HG02943 (cell line): ENCODE results near the gene TXNRD1.
"Not testable (repeated sequence)": the region's sequence is repeated elsewhere in the genome, so short reads cannot be mapped to it uniquely, and the experiment has no call there.

Source experiments
- ATAC-seq: cut with Tn5 transposase; IDR thresholded peaks from one replicate; pipeline ENCODE4 v1.9.1; 2021; ENCODE audit warnings: mild to moderate bottlenecking, low read depth, moderate library complexity; ENCODE audit not compliant: unreplicated experiment

TXNRD1 gene

DNA sequence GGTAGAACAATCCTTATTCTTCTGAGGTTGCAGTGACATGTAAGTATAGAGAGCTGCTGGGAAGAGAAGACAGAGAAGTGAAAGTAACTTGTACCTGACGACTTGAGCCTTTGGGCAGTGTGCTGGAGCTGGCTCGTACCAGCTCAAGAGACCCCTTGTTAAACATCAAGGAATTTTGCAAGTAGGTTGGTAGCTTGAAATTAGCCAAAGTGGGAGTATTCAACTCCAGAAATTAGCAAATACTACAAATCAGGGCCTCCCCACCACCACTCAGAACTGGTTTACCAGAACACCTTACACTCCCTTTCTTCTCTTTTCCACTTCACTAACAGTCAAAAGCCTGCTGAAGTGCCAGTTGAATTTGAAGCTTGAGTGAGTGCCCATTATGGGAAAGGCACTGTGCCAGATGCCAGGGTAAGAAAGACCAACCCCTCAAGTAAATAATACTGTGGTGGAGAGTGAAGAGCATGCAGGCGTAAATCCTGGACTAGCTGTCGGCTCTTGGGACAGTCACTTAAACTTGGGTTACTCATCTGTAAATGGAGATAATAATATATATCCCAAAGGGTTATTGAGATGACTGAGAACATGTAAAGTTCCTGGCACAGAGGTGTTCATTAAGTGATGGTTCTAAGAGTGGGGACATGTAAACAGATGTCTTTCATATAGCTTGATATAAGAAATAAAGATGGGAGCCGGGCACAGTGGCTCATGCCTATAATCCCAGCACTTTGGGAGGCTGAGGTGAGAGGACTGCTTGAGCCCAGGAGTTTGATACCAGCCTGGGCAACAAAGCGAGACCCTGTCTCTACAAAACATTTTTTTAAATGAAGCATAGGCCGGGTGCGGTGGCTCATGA, 60.9 kb downstream of the TXNRD1 start:
- ATAC-seq = no peak

DNA sequence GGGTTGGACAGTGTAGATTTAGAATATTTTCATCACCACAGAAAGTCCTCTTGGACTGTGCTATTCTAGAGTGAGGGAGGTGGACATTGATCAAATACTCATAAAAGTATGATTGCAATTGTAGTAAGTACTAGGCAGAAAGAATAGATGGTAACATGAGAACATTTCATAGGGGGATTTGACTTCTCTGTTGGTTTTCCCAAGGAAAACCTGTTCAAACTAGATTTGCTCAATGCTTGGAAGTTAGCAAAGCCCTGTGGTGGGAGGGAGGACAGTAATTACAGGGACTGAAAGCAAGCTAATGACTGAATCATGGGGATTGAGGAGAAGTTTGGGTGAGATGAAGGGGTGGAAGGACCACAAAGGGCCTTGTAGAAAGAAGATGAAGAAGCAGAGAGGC, 63.6 kb downstream of the TXNRD1 start:
- no peak for ATAC-seq

DNA sequence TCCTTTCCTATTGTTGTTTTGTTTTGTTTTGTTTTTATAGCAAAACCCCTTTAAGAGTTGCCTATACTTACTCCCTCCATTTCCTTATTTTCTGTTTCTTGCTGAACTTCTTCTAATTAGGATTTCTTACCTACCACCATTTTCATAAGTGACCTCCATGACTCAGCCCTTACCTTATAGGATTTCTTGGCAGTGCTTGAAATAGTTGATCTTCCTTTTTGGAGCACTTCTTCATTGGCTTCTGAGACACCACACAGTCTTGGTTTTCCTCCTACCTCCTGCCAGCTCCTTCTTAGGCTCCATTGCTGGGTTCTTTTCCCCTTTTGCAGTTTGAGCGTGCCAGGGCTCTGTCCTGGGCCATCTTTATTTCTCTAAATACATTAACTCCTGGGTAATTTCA, 64.5 kb downstream of the TXNRD1 start:
- ATAC-seq = no peak

DNA sequence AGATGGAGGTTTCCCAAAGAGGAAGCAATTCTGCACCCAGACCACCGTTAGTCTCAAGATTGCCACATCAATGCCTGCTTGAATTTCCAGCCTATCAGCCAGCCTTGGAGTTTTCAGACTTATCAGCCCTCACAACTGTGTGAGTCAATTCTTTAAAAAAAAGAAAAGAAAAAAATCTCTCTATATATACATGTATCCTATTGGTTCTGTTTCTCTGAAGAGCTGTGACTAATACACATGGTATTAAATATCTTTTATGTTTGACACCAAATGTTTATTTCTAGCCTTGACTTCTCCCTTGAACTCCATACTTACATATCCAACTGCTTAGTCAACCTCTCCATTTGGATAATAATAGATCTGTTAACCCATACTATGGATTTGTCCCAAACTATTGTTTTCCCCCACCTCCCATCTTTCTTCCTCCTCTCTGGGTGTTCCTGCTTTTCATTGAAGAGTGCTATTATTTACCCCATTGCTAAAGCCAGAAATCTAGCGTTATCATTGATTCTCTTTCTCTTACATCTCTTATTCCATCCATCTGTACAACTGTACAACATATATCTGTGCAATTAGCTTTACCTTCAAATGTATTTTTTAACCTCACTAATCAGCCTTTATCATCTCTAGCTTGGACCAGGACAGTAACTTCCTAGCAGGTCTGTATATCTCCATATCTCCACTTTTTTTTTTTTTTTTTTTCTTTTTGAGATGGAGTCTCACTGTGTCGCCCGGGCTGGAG, 65.3 kb downstream of the TXNRD1 start:
- no peak for ATAC-seq

DNA sequence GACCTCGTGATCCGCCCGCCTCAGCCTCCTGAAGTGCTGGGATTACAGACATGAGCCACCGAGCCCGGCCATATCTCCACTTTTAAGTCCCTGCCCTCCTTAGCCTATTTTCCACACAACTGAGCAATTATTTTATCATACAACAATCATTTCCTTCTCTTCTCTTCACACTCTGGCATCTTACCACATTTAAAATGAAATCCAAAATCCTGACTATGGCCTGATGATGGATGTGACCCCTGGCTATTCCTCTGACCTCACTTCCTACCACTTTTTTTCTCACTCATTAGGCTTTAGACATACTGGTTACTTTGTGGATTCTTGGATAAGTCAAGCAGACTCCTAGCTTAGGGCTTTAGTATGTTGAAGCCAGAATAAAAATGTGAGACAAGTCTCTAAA, 66.1 kb downstream of the TXNRD1 start:
- ATAC-seq = no peak

DNA sequence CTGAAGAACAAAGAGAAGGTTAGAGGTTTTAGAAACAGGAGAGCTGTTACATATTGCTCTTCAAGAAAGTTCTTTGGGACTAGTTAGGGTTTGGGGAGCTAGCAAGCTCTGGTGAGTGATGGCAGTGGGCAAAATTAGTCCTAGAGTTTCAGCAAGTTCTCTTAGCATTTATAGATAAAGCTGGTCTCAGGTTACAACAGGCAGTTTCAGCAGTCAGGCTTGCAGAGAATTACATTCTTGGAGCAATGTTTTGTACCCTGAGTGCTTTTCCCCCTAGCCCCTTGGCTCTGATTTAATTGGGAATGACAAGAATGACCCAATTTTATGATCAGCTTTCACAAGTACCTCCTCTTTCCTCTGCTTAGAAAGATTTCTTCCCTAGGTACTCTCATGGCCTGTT, 66.5 kb downstream of the TXNRD1 start:
- no peak for ATAC-seq

DNA sequence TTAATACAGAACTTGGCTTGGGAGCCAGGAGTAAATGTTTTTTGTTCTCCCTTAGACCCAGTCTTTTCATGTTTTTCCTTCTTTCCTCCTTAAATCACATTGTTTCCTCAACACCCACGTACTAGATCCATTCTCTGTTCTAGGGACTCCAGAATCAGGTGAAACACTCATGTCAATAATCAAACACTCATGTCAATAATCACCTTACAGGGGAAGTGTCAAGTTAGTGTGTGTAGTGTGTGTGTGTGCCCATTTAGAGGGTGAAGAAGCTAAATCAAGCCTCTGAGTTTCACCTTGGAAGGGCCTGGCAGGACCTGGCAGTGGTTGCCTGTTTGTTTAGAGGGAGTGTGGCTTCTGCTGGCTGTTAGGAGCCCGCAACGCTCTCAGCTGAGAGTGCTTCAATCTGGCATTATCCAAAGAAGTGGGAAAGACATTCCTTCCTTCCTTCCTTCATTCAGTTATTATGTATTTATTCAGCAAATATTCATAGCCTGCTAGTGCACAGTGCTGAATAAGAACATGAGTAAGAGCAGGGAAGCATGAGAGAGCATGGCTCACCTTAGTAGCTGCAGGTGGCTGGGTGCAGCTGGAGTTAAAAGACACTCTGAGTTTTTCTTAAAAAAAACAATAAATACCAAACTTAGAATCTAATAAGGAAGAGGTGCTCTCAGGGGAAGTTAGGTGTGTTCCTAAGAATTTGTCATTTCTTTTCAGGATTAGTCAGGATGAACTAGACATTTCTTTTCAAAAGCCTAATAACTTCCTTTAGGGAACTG, 70.3 kb downstream of the TXNRD1 start:
- ATAC-seq = no peak

DNA sequence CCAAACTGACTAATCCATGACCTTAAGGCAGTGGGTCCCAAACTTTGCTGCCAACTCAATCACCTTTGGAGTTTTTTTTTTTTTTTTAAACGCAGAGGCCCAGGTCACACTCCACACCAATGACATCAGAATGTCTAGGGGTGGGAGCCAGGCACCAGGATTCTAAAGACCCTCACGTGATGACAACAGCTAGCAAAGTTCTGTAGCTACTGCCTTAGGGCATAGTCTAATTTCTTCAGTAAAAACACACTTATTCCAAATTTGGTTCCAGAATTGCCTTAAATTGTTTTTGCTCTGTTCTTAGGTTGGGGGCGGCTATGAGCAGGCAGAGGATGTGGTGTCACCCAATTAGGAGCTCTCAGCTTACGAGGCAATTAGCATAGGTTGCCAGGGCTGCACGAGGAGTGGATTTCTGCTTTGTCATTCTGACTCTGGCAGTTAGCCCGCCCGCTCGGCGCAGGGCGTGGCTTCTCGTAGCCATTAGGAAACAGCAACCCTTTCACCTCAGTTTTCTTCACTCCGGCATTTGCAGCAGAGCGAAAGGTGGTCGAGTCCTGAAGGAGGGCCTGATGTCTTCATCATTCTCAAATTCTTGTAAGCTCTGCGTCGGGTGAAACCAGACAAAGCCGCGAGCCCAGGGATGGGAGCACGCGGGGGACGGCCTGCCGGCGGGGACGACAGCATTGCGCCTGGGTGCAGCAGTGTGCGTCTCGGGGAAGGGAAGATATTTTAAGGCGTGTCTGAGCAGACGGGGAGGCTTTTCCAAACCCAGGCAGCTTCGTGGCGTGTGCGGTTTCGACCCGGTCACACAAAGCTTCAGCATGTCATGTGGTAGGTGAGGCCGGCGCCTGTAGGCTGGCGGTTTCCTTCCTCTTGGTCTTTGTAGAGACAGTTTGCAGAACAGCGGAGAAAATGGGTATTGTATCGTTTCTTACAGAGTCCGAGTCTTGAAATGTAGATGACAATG, 71.2 kb downstream of the TXNRD1 start:
- ATAC-seq = peak; percentile 88

DNA sequence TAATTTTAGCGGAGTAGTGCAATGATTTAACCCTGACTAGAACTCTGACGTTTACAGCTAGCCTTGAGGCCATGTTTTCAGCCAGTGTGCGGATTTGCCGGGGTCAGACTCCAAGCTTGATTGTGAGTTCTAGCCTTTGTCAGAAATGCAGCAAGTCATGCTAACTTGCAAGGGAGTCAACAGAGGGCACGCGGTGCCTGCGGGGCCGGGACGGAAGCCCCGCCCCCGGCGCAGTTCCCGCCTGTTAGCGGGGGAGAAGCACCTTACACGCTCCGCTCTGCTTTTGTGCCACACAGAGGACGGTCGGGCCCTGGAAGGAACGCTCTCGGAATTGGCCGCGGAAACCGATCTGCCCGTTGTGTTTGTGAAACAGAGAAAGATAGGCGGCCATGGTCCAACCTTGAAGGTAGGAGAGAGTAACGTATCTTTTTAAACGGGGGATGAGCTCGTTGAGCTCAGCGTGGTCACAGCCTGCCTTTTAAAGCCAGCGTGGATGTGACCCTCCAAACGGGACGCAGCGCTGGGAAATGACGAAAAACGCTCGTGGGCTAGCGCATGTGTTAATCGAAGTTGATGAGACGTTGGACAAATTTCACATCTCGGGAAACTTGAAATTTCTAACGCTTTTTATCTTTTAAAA, 73.2 kb downstream of the TXNRD1 start:
- ATAC-seq = peak; percentile 41

DNA sequence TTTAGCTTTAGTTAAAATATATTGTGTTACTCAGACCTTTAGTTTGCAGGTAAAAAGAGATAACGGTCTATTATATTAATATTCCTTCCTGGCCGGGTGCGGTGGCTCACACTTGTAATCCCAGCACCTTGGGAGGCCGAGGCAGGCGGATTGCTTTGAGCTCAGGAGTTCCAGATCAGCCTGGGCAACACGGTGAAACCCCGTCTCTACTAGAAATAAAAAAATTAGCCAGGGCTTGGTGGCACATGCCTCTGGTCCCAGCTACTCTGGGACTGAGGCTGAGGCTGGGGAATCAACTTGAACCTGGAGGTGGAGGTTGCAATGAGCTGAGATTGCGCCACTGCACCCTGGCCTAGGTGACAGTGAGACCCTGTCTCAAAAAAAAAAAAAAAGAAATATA, 74.7 kb downstream of the TXNRD1 start:
- ATAC-seq = no peak

DNA sequence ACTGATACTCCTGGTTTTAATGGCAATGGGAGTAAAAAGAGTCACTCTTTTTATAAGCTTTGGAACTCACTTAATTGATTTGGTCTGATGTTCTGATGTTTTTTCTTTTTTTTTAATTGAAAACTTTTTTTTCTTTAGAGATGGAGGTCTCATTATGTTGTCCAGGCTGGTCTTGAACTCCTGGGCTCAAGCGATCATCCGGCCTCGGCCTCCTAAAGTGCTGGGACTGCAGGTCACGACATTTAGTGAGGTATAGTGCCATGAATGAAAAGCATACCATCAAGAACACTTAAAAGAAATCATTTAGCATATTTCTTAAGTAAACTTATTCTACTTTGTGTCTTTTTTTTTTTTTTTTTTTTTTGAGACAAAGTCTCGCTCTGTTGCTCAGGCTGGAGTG, 75.3 kb downstream of the TXNRD1 start:
- no peak for ATAC-seq

DNA sequence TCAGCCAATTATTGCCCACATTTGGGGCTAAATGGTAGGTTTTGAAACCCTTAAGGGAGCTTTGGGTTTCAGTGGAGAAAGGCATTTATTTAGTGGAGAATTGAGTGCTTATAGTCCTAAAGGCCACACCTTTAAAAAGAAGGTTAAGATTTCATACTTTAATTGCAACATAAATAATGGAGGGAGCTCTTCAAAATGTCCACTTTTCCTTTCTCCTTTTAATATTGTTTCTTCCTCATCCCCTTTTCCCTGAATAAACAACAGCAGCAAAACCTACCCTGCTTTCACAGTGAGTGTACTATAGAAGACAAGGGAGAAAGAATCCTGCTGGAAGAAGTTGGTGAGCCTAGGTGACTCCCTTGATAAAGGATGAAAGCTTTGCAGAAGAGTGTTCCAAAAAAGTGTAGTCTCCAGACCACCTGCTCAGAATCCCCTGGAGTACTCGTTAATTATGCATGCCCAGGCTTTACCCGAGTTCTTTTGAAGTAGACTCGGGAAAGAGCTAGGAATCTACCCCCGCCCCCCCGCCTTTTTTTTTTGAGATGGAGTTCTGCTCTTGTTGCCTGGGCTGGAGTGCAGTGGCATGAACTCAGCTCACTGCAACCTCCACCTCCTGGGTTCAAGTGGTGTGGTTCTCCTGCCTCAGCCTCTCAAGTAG, 76.4 kb downstream of the TXNRD1 start:
- ATAC-seq = no peak

DNA sequence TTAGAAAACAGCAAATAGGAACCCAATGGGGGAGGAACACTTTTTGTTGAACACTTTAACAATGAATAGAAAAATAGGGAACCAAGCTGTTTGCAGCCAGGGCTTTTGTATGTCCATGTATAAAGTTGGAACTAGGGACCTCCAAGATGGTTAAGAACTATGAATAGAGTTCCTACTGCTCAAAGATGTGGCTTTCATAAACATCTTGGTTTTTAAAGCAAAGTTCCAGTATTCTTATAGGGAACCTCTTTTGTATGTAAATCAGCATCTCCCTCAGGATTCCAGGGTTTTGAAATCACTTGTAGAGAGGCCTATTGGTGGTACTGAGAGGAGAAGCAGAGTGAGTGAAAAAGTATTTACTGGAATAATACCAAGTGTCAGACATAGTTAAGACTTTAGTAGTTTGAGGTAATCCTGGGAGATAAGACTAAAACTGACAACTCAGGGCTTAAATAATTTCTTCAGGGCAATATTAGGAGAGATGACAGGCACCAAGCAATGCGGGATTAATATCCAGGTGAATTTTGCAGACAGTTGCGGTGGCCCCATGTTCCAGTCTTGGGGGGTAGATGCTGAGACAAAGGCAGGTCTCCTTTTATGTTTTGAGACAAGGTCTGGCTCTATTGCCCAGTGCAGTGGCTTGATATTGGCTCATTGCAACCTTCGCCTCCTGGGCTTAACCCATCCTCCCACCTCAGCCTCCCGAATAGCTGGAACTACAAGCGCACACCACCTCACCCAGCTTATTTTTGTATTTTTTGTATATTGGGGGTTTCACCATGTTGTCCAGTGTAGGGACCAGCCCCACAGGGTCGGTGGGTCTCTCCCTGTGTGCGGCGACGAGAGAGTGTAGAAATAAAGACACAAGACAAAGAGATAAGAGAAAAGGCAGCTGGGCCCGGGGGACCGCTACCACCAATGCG, 77.6 kb downstream of the TXNRD1 start:
- no peak for ATAC-seq

DNA sequence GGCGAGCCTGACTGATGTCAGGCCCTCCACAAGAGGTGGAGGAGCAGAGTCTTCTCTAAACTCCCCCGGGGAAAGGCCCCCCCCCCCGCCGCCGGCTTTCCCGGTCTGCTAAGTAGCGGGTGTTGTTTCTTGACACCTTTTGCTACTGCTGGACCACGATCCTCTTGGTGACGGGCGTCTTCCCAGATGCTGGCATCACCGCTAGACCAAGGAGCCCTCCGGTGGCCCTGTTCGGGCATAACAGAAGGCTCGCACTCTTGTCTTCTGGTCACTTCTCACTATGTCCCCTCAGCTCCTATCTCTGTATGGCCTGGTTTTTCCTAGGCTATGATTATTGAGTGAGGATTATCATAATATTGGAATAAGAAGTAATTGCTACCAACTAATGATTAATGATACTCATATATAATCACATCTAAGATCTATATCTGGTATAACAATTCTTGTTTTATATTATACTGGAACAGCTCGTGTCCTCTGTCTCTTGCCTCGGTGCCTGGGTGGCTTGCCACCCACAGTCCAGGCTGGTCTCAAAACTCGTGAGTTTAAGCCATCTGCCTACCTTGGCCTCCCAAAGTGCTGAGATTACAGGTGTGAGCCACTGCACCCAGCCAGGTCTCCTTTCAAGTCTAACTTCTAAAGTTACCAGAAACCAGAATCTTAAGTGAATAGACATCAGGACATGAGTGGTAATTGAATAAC, 78.7 kb downstream of the TXNRD1 start:
- not testable (repeated sequence) for ATAC-seq

DNA sequence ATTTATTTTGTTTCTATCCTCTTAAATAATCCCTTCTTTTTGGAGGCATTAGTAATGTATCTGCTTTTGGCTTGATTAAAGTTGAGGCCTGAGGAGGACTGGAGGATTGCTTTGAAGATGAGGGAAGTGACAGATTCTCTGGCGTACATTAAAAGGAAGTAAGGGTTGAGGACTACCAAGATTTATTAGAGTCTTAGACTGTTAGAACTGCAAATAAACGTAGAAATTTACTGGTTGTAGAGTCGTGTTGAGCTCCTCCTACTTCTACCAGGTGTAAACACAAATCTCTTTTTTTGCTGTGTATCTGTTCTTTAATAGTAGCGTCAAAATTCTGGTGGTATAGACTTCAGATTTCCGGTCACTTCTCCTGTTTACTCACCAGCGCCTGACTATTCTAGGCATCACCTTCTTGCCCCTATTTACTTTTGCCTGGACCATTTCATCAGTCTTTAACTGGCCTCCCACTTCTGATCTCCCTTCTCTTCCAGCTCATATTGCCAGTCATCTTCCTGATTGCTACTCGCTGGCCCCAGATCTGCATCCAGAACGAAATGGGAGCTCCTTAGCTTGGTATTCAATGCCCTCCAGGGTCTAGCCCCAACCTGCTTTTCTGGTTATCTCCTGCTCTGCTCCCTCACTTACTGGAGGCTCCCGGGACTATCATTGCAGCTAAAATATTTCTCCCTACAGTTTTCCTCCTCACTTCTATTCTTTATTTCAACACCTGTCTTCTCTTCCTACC, 79.5 kb downstream of the TXNRD1 start:
- no peak for ATAC-seq

DNA sequence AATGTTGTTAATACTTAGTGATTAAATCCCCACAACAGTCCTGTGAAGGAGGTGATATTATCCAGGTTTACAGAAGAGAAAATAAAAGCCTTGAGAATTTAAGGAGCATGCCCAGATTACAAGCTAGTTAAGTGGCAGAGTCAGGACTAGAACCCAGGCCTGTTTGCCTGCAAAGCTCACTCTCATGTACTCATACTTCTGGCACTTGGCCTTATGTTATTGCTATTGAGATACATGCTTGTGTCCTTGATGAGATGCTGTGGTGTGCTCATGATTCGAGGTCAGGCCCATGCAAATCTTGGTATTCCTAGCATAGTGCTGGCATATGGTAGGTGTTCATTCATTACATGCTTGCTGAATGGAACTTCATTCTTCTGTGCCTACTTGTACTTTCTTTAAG, 80.4 kb downstream of the TXNRD1 start:
- no peak for ATAC-seq

DNA sequence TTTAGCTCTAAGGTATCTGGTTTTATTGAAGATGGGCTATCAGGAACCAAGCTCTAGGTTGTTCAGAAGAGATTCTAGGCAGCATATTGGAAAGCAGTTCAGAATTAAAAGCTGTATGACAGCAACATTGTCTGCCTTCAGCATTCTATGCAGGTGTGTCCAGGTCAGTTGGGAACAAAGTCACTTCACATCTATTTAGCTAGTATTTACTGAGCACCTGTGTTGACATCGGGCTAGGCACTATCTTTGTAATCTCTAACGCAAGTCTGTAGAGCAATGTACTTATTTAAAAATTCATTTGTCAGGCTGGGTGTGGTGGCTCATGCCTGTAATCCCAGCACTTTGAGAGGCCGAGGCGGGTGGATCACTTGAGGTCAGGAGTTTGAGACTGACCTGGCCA, 81.1 kb downstream of the TXNRD1 start:
- no peak for ATAC-seq
